ENCODE results near the gene PLOD1.

GRCh38 chr1:11952455-11953109 is 18.1 kb downstream of the PLOD1 start:
- TF ChIP-seq CTCF (IDR thresholded peaks at IDR 0.05; ENCODE audit: low read depth, low read length, poor library complexity, severe bottlenecking) (no peak), EZH2phosphoT487 (IDR thresholded peaks at IDR 0.05; ENCODE audit: borderline replicate concordance, low read length) (no peak)
